ENCODE results near the gene STAT6.

DNA sequence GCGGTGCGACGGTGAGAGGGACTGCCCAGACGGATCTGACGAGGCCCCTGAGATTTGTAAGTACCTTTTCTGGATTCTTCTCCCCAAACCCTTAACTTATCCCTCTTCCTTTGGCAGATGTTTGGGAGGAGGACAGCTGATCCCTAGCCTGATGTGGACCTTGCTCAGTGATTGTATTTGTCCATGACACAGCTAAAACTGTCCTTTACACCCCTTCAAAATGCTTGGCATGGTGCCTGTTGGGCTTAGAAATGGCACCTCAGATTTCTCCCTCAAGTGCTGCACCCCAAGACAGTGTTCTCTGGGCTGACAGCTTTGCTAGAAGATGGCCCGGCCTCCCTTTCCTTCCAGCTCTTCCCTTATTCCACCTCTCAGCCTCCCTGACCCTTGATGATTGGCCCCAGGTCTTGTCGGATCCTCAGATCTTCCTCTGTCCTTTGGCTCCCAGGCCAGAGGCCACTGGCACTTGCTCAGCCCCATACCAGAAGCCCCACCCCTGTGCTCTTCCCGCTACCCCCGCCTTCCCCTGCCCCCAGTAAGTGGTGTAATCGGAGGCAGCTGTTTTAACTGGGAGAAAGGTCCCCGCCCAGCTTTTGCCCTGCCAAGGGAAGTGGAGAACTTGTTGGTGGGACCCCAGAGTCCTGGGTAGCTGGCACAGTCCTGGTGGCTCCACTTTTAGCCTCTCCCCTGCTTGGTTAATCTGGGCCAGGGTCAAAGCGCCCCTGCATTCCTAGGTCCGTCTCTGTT, 27.5 kb upstream of the STAT6 start:
- no peak for TF ChIP-seq GATA2 (IDR thresholded peaks at IDR 0.05; ENCODE audit: low read depth, low read length)
- no peak for TF ChIP-seq GATA3 (IDR thresholded peaks at IDR 0.05; ENCODE audit: low read depth, low read length)

Data from SH-SY5Y (cell line).